Stimulated activated CD4-positive, alpha-beta T cell treated with anti-CD3 and anti-CD28 coated beads, Interleukin-4, amount 100 ng/mL, for 24 hours (primary cell): ENCODE results near the gene AGBL4.

Experiments
- DNase-seq: peaks from one replicate; pipeline ENCODE4 v3.0.0-alpha.2; 2020

Gene AGBL4

GRCh38 chr1:48500541-48501450, 1523.0 kb downstream of the AGBL4 start:
- DNase-seq: no peak

GRCh38 chr1:48499211-48499735, 1524.5 kb downstream of the AGBL4 start:
- no peak for DNase-seq

DNA sequence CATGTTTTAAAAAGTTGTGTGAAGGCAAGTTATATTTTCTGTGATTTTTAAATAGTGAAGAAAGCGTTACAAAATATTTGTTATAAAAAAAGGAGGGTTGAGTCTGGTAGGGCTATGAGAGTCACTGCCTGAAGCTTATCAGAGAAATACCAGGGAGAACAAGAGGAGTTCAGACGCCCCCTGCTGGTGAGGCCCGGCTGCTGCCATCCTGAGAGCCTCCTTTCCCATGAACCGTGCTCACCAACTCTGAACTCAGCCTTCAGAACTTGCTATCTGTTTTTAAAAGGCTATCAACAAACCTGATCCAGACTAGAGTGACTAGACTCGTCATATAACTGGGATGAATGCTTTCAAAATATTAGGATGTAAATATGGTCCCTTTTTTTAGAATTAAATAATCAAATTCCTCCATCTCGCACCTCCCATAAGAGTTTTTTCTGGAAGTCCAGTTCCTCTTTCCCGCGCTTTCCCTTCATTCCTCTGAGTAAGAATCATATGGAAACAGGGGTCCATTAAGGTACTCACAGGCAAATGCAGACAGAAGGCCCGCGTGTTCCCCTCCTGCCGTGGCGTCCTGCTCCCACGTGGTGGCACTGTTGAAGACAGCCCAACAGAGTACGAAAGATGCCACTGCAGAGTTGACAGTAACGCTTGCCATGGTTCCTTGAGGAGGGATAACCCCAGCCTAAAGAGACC, 1525.5 kb downstream of the AGBL4 start:
- DNase-seq: peak; percentile 75

DNA sequence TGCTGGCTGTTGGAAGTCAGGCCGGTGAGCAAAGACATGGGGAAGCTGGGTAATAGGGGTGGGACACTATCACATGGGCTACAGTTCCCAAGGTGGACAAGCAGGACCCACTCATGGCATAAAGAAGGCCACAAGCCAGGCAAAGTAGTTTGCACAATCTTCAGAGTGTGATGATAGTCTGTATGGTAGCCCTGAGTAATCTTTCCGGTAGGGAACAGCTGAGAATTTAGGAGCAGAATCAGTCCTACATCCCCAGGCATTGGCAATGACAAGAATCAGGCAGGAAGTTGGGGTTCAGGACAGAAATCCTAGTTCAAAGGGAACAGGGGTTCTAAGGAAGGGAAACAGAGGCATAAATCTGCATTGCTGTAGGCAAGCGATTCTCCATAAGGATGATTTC, 1527.8 kb downstream of the AGBL4 start:
- DNase-seq: no peak

DNA sequence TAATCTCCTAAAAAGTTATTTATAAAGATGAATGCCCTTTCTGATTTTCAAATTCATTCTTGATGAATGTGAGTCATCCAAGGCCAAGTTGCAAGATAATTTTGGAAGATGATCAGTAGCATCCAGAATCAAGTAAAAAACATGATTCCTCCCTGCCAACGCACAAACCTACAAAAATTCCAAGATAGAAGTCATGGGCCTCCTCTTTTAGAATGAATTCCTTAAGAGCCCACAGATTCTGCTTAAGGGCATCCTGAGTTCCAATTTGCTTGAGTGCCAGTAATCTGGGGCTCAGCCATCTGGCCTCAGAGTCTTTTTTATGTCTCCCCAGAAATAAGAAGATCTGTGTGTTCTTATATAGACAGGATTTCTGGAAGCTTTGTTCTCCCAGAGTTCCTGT, 1528.6 kb downstream of the AGBL4 start:
- DNase-seq: no peak

DNA sequence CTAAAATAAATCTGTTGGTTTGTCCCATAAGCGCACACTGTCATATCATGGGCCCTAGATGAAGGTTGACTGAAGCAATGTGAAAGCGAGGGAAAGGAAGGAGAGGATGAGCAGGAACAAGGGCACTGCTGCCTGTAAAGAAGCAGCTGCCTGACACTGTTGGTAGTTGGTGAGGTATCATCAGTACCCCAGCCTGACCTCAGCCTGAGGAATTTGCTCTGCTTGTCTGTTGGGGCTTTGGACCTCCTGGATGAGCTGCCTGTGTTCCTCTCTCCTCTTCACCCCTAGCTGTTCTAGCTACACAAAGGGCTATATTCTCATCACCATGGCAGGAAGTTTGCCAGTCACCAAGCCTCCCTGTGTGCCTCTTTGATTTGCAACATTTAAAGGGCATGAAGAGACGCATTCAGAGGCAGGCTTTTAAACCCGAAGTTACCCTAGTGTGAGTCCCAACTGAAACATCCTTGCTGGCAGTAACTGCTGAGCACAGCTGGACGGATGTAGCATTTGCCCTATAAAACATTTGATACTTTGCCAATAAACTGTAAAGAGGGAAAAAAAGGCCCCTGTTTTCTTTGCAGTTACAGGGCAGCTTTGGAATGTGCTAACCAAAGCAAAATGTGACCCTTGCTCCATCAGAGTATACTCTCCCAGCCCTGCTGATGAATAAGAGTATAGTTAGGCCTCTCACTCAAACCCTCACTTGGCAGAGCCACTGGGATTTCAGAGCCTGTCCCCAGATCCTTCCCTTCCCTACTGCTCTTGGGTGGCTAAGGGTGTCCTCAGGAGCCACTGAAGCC, 1529.6 kb downstream of the AGBL4 start:
- DNase-seq: no peak

GRCh38 chr1:48493041-48493440, 1530.7 kb downstream of the AGBL4 start:
- no peak for DNase-seq

DNA sequence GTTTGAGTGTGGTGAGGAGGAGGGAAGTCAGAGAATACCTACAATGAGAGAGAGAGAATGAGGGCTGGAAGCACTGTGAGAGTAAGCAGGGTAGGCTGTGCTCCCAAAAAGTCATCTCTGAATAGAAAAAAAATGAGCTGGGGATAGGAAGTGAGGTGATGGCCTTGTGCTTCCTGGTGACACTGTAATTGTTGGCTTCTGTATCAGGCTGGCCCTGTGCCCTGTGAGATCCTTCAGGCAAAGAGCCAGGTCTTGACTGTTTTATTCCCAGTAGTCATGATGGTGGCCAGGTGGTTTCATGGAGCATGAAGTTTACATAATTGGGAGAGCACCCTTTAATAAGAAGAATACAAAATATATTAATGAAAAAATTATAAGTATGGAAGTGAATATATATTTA, 1531.4 kb downstream of the AGBL4 start:
- DNase-seq: no peak

DNA sequence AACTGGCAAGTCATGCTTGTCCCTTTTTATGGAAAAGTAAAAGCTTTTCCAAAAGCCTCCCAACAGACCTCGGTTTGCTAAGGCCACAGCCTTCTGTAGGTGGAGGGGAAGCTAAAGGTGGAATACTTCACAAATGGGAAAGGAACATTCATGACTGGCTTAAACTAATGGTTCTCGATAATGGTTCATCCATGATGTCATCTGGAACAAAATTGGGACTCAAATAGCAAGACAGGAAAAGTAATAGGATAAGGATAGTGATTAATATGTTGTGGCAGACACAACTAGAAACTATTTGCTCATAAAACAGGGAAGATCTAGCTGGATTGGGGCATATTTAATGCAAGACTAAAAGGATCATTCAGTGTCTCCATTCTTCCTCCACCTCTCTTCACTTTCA, 1535.0 kb downstream of the AGBL4 start:
- DNase-seq: no peak
